SK-N-SH treated with all-trans-retinoic acid at 6 μM for 48 hours (cell line): ENCODE measurements around the gene FAM43B.

ENCODE experiments used
- ZFP30 ChIP-seq: fragments of 450-650 bp; formaldehyde crosslinking; IDR thresholded peaks from 2 replicates; pipeline ENCODE4 v1.5.0; 2022; ENCODE audit warnings: mild to moderate bottlenecking, moderate library complexity
- ZNF565 ChIP-seq: fragments of 450-650 bp; formaldehyde crosslinking; conservative IDR thresholded peaks from 2 replicates; pipeline ENCODE4 v1.5.0; 2020; ENCODE audit warnings: low read depth, mild to moderate bottlenecking, moderate library complexity
- TF ChIP-seq, protein P1 (sequence below): fragments of 250-450 bp; sonication (Bioruptor Pico); IDR thresholded peaks from 2 replicates; pipeline ENCODE4 v1.5.0; 2020; ENCODE audit warnings: mild to moderate bottlenecking, moderate library complexity

DNA sequence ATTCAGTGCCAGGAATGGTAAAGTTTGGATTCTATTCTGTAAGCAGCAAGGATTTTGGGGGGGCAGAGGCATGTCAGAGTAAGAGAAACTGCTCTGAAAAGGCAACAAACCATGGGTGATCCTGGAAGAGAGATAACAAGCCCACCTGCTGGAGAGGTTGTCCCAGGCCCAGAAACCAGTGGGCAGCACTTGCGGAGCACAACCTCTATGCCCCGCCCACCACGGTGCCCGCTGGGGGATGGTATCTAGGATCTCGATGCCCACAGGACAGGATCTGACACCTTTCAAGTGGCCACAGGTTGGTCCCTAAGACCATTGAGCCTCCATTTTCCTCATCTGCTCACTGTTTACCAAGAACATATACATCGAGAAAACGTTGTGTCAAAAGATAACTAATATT is 24.2 kb upstream of the FAM43B start:
- TF ChIP-seq ZNF565 (CRISPR knock-in tag), result no peak
- no peak for TF ChIP-seq ZFP30
- TF ChIP-seq, protein P1, sequence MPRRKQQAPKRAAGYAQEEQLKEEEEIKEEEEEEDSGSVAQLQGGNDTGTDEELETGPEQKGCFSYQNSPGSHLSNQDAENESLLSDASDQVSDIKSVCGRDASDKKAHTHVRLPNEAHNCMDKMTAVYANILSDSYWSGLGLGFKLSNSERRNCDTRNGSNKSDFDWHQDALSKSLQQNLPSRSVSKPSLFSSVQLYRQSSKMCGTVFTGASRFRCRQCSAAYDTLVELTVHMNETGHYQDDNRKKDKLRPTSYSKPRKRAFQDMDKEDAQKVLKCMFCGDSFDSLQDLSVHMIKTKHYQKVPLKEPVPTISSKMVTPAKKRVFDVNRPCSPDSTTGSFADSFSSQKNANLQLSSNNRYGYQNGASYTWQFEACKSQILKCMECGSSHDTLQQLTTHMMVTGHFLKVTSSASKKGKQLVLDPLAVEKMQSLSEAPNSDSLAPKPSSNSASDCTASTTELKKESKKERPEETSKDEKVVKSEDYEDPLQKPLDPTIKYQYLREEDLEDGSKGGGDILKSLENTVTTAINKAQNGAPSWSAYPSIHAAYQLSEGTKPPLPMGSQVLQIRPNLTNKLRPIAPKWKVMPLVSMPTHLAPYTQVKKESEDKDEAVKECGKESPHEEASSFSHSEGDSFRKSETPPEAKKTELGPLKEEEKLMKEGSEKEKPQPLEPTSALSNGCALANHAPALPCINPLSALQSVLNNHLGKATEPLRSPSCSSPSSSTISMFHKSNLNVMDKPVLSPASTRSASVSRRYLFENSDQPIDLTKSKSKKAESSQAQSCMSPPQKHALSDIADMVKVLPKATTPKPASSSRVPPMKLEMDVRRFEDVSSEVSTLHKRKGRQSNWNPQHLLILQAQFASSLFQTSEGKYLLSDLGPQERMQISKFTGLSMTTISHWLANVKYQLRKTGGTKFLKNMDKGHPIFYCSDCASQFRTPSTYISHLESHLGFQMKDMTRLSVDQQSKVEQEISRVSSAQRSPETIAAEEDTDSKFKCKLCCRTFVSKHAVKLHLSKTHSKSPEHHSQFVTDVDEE, result no peak
